Measurements from ENCODE around the gene SLC35F4.

GRCh38 chr14:57560681-57561080 is 305.2 kb downstream of the SLC35F4 start:
- TF ChIP-seq CTCF (conservative IDR thresholded peaks at IDR 0.05; ENCODE audit: low read depth, low read length) (no peak), EZH2 (IDR thresholded peaks at IDR 0.05; ENCODE audit: borderline replicate concordance, low read depth, low read length, poor library complexity, severe bottlenecking) (no peak)
